DMS 273 (cell line): ENCODE data around the gene FAR2.
A peak's percentile ranks its signal among the peaks of the same experiment; 100 is the strongest.
"Not testable (repeated sequence)": the region's sequence is repeated elsewhere in the genome, so short reads cannot be mapped to it uniquely, and the experiment has no call there.

Experiments
- DNase-seq: peaks from one replicate; lab custom pipeline; 2025; ENCODE audit not compliant: unreplicated experiment; lab: John Stamatoyannopoulos, UW

The FAR2 gene

GRCh38 chr12:29152223-29152868 lies 3.3 kb downstream of the FAR2 start:
- no peak for DNase-seq

- peak; percentile 39 for DNase-seq
Observed at GRCh38 chr12:29152981-29153630, 4.0 kb downstream of the FAR2 start.

- DNase-seq, result no peak
Observed at GRCh38 chr12:29155079-29155478, 6.0 kb downstream of the FAR2 start.

GRCh38 chr12:29157486-29157946 lies 8.4 kb downstream of the FAR2 start:
- no peak for DNase-seq

GRCh38 chr12:29158115-29158763 lies 9.2 kb downstream of the FAR2 start:
- DNase-seq, result no peak

- no peak for DNase-seq
Observed at GRCh38 chr12:29159661-29160060, 10.6 kb downstream of the FAR2 start.

GRCh38 chr12:29160230-29160629 lies 11.2 kb downstream of the FAR2 start:
- no peak for DNase-seq

GRCh38 chr12:29163146-29163545 lies 14.1 kb downstream of the FAR2 start:
- DNase-seq, result no peak

GRCh38 chr12:29164477-29165393 lies 15.7 kb downstream of the FAR2 start:
- no peak for DNase-seq

- DNase-seq, result no peak
Observed at GRCh38 chr12:29167445-29167844, 18.4 kb downstream of the FAR2 start.

GRCh38 chr12:29167988-29168387 lies 18.9 kb downstream of the FAR2 start:
- DNase-seq, result no peak

- DNase-seq, result not testable (repeated sequence)
Observed at GRCh38 chr12:29169978-29170377, 20.9 kb downstream of the FAR2 start.

- DNase-seq, result not testable (repeated sequence)
Observed at GRCh38 chr12:29170478-29171084, 21.5 kb downstream of the FAR2 start.

- peak; percentile 14 for DNase-seq
Observed at GRCh38 chr12:29171421-29172258, 22.6 kb downstream of the FAR2 start.

- no peak for DNase-seq
Observed at GRCh38 chr12:29176941-29177340, 27.9 kb downstream of the FAR2 start.

GRCh38 chr12:29182247-29182646 lies 33.2 kb downstream of the FAR2 start:
- not testable (repeated sequence) for DNase-seq

- DNase-seq, result no peak
Observed at GRCh38 chr12:29187756-29188155, 38.7 kb downstream of the FAR2 start.

- no peak for DNase-seq
Observed at GRCh38 chr12:29191267-29191850, 42.3 kb downstream of the FAR2 start.

- no peak for DNase-seq
Observed at GRCh38 chr12:29198901-29199300, 49.8 kb downstream of the FAR2 start.
